Measurements from ENCODE around the gene NAT9.

The NAT9 gene

DNA sequence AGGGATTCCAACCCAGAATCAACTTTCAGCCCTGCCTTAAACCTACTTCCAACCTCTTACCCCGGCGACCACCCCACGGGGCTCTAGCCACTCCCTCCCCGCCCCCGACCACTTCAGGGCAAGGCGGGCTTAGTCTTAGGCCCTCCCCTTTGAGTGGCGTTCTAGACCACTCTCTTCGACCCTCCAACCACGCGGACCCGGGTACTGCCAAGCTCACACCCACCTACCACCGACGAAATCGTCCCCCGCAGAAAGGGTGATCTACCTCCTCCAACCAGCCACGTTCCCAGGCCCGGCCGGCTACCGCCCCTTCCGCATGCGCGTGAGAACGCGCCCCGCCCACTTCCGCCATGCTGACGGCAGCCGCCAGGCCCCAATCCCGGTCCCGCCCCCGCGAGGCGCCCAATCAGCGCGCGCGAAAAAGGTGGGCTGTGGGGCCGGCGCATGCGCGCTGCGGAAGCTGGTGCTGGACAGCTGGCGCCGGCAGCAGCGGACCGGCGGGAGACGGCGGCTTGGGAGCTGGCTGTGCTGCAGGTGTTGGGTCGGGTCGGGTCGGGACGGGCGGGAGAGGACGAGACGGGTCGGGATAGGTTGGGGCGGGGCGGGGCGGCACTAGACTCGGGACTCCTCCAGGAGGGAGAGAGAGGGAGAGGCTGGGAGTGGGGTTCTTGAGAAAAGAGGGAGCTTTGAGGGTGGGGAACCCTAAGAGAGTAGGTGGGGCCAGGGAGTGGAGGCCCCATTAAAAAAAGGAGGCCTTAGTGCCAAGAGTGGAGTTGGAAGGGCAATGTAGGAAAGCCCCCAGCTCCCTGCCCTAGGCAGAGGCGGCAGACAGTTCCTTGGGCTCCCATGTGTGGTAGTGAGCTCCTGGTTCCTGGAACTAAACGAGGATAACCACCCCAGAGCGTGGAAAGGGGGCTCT lies at the start of gene NAT9 (continued):
- TF ChIP-seq ZIC2 (tag by site-specific recombination; IDR thresholded peaks at IDR 0.05): no peak
- no peak for TF ChIP-seq ZNF423 (tag by site-specific recombination; IDR thresholded peaks at IDR 0.05)
- TF ChIP-seq ZNF677 (tag by site-specific recombination; IDR thresholded peaks at IDR 0.05): no peak
- TF ChIP-seq ZNF510 (tag by site-specific recombination; IDR thresholded peaks at IDR 0.05; ENCODE audit: insufficient replicate concordance): no peak
- TF ChIP-seq ZNF223 (tag by site-specific recombination; IDR thresholded peaks at IDR 0.05): peak; percentile 77
- peak; percentile 100 for TF ChIP-seq SP2 (tag by site-specific recombination; IDR thresholded peaks at IDR 0.05)
- TF ChIP-seq, protein P1, sequence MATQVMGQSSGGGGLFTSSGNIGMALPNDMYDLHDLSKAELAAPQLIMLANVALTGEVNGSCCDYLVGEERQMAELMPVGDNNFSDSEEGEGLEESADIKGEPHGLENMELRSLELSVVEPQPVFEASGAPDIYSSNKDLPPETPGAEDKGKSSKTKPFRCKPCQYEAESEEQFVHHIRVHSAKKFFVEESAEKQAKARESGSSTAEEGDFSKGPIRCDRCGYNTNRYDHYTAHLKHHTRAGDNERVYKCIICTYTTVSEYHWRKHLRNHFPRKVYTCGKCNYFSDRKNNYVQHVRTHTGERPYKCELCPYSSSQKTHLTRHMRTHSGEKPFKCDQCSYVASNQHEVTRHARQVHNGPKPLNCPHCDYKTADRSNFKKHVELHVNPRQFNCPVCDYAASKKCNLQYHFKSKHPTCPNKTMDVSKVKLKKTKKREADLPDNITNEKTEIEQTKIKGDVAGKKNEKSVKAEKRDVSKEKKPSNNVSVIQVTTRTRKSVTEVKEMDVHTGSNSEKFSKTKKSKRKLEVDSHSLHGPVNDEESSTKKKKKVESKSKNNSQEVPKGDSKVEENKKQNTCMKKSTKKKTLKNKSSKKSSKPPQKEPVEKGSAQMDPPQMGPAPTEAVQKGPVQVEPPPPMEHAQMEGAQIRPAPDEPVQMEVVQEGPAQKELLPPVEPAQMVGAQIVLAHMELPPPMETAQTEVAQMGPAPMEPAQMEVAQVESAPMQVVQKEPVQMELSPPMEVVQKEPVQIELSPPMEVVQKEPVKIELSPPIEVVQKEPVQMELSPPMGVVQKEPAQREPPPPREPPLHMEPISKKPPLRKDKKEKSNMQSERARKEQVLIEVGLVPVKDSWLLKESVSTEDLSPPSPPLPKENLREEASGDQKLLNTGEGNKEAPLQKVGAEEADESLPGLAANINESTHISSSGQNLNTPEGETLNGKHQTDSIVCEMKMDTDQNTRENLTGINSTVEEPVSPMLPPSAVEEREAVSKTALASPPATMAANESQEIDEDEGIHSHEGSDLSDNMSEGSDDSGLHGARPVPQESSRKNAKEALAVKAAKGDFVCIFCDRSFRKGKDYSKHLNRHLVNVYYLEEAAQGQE (tag by site-specific recombination; IDR thresholded peaks at IDR 0.05): peak; percentile 98
- TF ChIP-seq ZEB2 (tag by site-specific recombination; IDR thresholded peaks at IDR 0.05): 0 out of 2 replicates have a peak, but pooled peaks have one; percentile 46
- no peak for TF ChIP-seq ZNF560 (tag by site-specific recombination; IDR thresholded peaks at IDR 0.05; ENCODE audit: borderline replicate concordance)
- peak; percentile 85; the same call in 1 of the 2 replicates for TF ChIP-seq ZBTB20 (tag by site-specific recombination; IDR thresholded peaks at IDR 0.05)
- peak; percentile 100 for TF ChIP-seq SP3 (tag by site-specific recombination; IDR thresholded peaks at IDR 0.05)
- no peak for TF ChIP-seq ZNF426 (tag by site-specific recombination; IDR thresholded peaks at IDR 0.05)
- peak; percentile 98 for TF ChIP-seq ZFHX2 (tag by site-specific recombination; conservative IDR thresholded peaks at IDR 0.05)
- TF ChIP-seq, protein P2, sequence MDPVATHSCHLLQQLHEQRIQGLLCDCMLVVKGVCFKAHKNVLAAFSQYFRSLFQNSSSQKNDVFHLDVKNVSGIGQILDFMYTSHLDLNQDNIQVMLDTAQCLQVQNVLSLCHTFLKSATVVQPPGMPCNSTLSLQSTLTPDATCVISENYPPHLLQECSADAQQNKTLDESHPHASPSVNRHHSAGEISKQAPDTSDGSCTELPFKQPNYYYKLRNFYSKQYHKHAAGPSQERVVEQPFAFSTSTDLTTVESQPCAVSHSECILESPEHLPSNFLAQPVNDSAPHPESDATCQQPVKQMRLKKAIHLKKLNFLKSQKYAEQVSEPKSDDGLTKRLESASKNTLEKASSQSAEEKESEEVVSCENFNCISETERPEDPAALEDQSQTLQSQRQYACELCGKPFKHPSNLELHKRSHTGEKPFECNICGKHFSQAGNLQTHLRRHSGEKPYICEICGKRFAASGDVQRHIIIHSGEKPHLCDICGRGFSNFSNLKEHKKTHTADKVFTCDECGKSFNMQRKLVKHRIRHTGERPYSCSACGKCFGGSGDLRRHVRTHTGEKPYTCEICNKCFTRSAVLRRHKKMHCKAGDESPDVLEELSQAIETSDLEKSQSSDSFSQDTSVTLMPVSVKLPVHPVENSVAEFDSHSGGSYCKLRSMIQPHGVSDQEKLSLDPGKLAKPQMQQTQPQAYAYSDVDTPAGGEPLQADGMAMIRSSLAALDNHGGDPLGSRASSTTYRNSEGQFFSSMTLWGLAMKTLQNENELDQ (tag by site-specific recombination; IDR thresholded peaks at IDR 0.05; ENCODE audit: low read depth): no peak
- TF ChIP-seq ZNF76 (tag by site-specific recombination; IDR thresholded peaks at IDR 0.05; ENCODE audit: borderline replicate concordance, low read depth): peak; percentile 38; the same call in 1 of the 2 replicates
- TF ChIP-seq, protein P3, sequence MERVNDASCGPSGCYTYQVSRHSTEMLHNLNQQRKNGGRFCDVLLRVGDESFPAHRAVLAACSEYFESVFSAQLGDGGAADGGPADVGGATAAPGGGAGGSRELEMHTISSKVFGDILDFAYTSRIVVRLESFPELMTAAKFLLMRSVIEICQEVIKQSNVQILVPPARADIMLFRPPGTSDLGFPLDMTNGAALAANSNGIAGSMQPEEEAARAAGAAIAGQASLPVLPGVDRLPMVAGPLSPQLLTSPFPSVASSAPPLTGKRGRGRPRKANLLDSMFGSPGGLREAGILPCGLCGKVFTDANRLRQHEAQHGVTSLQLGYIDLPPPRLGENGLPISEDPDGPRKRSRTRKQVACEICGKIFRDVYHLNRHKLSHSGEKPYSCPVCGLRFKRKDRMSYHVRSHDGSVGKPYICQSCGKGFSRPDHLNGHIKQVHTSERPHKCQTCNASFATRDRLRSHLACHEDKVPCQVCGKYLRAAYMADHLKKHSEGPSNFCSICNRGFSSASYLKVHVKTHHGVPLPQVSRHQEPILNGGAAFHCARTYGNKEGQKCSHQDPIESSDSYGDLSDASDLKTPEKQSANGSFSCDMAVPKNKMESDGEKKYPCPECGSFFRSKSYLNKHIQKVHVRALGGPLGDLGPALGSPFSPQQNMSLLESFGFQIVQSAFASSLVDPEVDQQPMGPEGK (tag by site-specific recombination; IDR thresholded peaks at IDR 0.05): peak; percentile 67
- TF ChIP-seq GLIS1 (tag by site-specific recombination; IDR thresholded peaks at IDR 0.05): peak; percentile 75
- TF ChIP-seq KLF10 (tag by site-specific recombination; IDR thresholded peaks at IDR 0.05): peak; percentile 98
- TF ChIP-seq ZNF585B (tag by site-specific recombination; IDR thresholded peaks at IDR 0.05): no peak
